WTC11 (cell line): ENCODE results near the gene ZMYM1. TPM values are rescaled to one million over a fixed set of nuclear protein-coding genes. Genes with fewer than 3 reads are reported as not detected.
"Not testable (repeated sequence)": the region's sequence is repeated elsewhere in the genome, so short reads cannot be mapped to it uniquely, and the experiment has no call there.

Experiments
- ATAC-seq: fragments of 200-7000 bp; cut with Tn5 transposase; 2 replicates; pipeline ENCODE4 v1.10.0; 2021; ENCODE audit warnings: mild to moderate bottlenecking, moderate library complexity
- CTCF ChIA-PET: fragments of 300-600 bp; sonication (Branson Sonifier 250); formaldehyde crosslinking; loops from one replicate; lab custom pipeline; 2021; ENCODE audit warnings: antibody characterized with exemption; lab: Charles Lee
- POLR2A ChIA-PET: fragments of 350-600 bp; sonication (Branson Sonifier 250); formaldehyde crosslinking; loops from one replicate; lab custom pipeline; 2021; ENCODE audit warnings: antibody characterized with exemption; lab: Charles Lee
- DNase-seq: peaks from one replicate; pipeline ENCODE4 v3.0.0; 2021; ENCODE audit warnings: low spot score
- H3K27ac Mint-ChIP-seq: 2 replicates; pipeline ENCODE4 v1.8.0; 2021; ENCODE audit warnings: mixed read lengths
- H3K27me3 Mint-ChIP-seq: 2 replicates; pipeline ENCODE4 v1.8.0; 2021; ENCODE audit warnings: low read depth, mild to moderate bottlenecking, moderate library complexity, mixed read lengths
- H3K36me3 Mint-ChIP-seq: 2 replicates; pipeline ENCODE4 v1.8.0; 2021; ENCODE audit warnings: mixed read lengths
- H3K4me1 Mint-ChIP-seq: 2 replicates; pipeline ENCODE4 v1.8.0; 2022; ENCODE audit warnings: mixed read lengths
- H3K4me3 Mint-ChIP-seq: 2 replicates; pipeline ENCODE4 v1.8.0; 2021; ENCODE audit warnings: mild to moderate bottlenecking, moderate library complexity, mixed read lengths
- H3K9me3 Mint-ChIP-seq: 2 replicates; pipeline ENCODE4 v1.8.0; 2021; ENCODE audit warnings: mixed read lengths
- FOXJ3 ChIP-seq: sonication (generic); formaldehyde crosslinking; IDR thresholded peaks from 2 replicates; pipeline ENCODE4 v1.9.0; 2021; ENCODE audit warnings: missing genetic modification reagents, mild to moderate bottlenecking, borderline replicate concordance
- FOXP4 ChIP-seq: sonication (generic); formaldehyde crosslinking; IDR thresholded peaks from 2 replicates; pipeline ENCODE4 v1.8.0; 2022; ENCODE audit warnings: mild to moderate bottlenecking, missing genetic modification reagents
- GABPB1 ChIP-seq: sonication (generic); formaldehyde crosslinking; IDR thresholded peaks from 2 replicates; pipeline ENCODE4 v1.8.1; 2023; ENCODE audit warnings: mild to moderate bottlenecking, missing genetic modification reagents
- NR1H2 ChIP-seq: sonication (generic); formaldehyde crosslinking; IDR thresholded peaks from 2 replicates; pipeline ENCODE4 v1.9.0; 2021; ENCODE audit warnings: mild to moderate bottlenecking, moderate library complexity, missing genetic modification reagents
- OVOL2 ChIP-seq: fragments of 250-450 bp; sonication (Bioruptor Pico); IDR thresholded peaks from 2 replicates; pipeline ENCODE4 v1.9.0; 2021; ENCODE audit warnings: mild to moderate bottlenecking, borderline replicate concordance
- SOX15 ChIP-seq: fragments of 250-450 bp; sonication (Bioruptor Pico); IDR thresholded peaks from 2 replicates; pipeline ENCODE4 v1.9.0; 2021; ENCODE audit warnings: mild to moderate bottlenecking
- SP1 ChIP-seq: sonication (generic); formaldehyde crosslinking; conservative IDR thresholded peaks from 2 replicates; pipeline ENCODE4 v1.8.1; 2022; ENCODE audit warnings: missing genetic modification reagents
- ZBTB21 ChIP-seq: sonication (generic); formaldehyde crosslinking; IDR thresholded peaks from 2 replicates; pipeline ENCODE4 v1.8.1; 2023; ENCODE audit warnings: mild to moderate bottlenecking, missing genetic modification reagents, borderline replicate concordance
- ZBTB43 ChIP-seq: sonication (generic); formaldehyde crosslinking; IDR thresholded peaks from 2 replicates; pipeline ENCODE4 v1.8.1; 2023; ENCODE audit warnings: mild to moderate bottlenecking, missing genetic modification reagents
- ZNF138 ChIP-seq: sonication (generic); formaldehyde crosslinking; conservative IDR thresholded peaks from 2 replicates; pipeline ENCODE4 v1.8.1; 2022; ENCODE audit warnings: mild to moderate bottlenecking, moderate library complexity, missing genetic modification reagents
- ZNF423 ChIP-seq: fragments of 250-450 bp; sonication (Bioruptor Pico); IDR thresholded peaks from 2 replicates; pipeline ENCODE4 v2.1.2; 2022; ENCODE audit warnings: mild to moderate bottlenecking, moderate library complexity
- total RNA-seq: library from RNA; stranded (reverse); gene quantifications from 3 replicates; pipeline ENCODE4 v1.2.3, GENCODE V29; 2021
- TF ChIP-seq, protein P1 (sequence below): fragments of 250-450 bp; sonication (Bioruptor Pico); IDR thresholded peaks from 2 replicates; pipeline ENCODE4 v1.9.0; 2021; ENCODE audit warnings: mild to moderate bottlenecking
- TF ChIP-seq, protein P2 (sequence below): sonication (generic); formaldehyde crosslinking; IDR thresholded peaks from 2 replicates; pipeline ENCODE4 v1.8.1; 2022; ENCODE audit warnings: mild to moderate bottlenecking, moderate library complexity, missing genetic modification reagents
- TF ChIP-seq, protein P3 (sequence below): sonication (generic); formaldehyde crosslinking; IDR thresholded peaks from 2 replicates; pipeline ENCODE4 v1.8.1; 2023; ENCODE audit warnings: mild to moderate bottlenecking, missing genetic modification reagents, borderline replicate concordance
- TF ChIP-seq, protein P4 (sequence below): fragments of 200-600 bp; IDR thresholded peaks from 2 replicates; pipeline ENCODE4 v1.8.0; 2022; ENCODE audit warnings: antibody characterized with exemption

ZMYM1 gene
- total RNA-seq, 1 experiment from 2014 or later: 38.5 TPM

DNA sequence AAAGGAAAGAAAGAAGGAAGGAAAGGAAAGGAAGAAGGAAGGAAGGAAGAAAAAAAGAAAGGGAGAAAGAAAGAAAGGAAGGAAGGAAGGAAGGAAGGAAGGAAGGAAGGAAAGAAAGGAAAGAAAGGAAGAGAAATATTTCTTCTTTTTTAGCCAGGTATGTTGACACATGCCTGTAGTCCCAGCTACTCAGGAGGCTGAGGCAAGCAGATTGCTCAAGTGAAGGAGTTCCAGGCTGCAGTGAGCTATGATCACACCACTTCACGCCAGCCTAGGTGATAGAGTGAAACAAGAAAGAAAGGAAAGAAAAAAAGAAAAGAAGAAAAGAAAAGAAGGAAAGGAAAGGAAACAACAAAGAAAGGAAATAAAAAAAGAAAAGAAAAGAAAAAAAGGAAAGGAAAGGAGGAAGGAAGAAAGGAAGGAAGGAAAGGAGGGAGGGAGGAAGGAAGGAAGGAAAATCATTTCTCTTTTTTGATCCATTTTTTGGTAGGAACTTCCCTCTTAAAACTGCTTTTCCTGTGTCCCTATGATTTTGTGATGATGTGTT lies 5.8 kb upstream of the ZMYM1 start:
- ChIA-PET CTCF (interaction anchor here (0.7 to 1.1 kb wide), 2 partner anchors 221 to 766 kb away, joined by 5 to 9 read pairs; no protein-coding TSS in a partner anchor), POLR2A (no interaction called here)
- H3K4me3 Mint-ChIP-seq: no peak overlapping the region
- no peak for TF ChIP-seq SOX15
- H3K36me3 Mint-ChIP-seq: no peaks in the 10 kb centered on the region
- DNase-seq: no peak
- H3K4me1 Mint-ChIP-seq: peaks cover 10% of the 10 kb centered on the region
- H3K27ac Mint-ChIP-seq: no peak overlapping the region
- peaks cover 8% of the 10 kb centered on the region for H3K9me3 Mint-ChIP-seq
- ATAC-seq: no peak
- H3K27me3 Mint-ChIP-seq: peaks cover 10% of the 10 kb centered on the region

DNA sequence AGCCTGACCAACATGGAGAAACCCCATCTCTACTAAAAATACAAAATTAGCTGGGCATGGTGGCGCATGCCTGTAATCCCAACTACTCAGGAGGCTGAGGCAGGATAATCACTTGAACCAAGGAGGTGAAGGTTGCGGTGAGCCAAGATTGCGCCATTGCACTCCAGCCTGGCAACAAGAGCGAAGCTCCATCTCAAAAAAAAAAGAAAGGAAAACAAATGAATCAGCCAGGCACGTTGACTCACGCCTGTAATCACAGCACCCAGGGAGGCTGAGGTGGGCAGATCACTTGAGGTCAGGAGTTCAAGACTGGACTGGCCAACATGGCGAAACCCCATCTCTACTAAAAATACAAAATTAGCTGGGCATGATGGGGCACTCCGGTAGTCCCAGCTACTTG lies 2.8 kb upstream of the ZMYM1 start:
- H3K4me3 Mint-ChIP-seq, H3K36me3 Mint-ChIP-seq, ATAC-seq, CTCF ChIA-PET, H3K27me3 Mint-ChIP-seq, DNase-seq, H3K27ac Mint-ChIP-seq, POLR2A ChIA-PET, H3K9me3 Mint-ChIP-seq: not testable (repeated sequence)
- peaks cover 27% of the 10 kb centered on the region for H3K4me1 Mint-ChIP-seq

DNA sequence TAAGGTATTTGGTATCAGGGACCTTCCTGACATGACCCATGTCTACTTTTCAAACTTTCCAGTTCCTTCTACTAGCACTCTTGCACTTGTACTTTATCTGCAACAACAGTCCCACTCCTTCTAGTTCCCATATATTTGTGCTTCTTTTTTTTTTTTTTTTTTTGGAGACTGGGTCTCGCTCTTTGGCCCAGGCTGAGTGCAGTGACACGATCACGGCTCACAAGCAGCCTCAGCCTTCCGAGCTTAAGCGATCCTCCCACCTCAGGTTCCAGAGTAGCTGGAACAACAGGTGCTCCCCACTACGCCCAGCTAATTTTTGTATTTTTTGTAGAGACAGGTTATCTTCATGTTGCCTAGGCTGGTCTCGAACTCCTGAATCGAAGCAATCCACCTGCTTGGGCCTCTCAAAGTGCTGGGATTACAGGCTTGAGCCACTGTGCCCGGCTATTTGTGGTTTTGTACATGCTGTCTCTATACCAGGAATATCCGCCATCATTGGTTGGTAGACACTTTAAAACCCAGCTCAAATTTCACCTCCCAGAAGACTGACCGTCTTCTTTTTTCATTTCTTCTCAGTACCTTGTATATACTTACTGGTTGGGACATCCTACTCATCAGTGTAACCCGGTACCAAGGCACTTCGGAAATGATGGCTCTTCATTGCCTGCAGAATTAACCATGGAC lies 1.1 kb downstream of the ZMYM1 start:
- no peak for DNase-seq
- no peak for TF ChIP-seq ZNF423 (CRISPR knock-in tag)
- no peak for TF ChIP-seq ZBTB43 (CRISPR knock-in tag)
- no peak for TF ChIP-seq SP1 (CRISPR knock-in tag)
- TF ChIP-seq ZNF138: no peak
- TF ChIP-seq FOXP4: no peak
- TF ChIP-seq, protein P1, sequence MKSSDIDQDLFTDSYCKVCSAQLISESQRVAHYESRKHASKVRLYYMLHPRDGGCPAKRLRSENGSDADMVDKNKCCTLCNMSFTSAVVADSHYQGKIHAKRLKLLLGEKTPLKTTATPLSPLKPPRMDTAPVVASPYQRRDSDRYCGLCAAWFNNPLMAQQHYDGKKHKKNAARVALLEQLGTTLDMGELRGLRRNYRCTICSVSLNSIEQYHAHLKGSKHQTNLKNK (CRISPR knock-in tag): no peak
- TF ChIP-seq, protein P2, sequence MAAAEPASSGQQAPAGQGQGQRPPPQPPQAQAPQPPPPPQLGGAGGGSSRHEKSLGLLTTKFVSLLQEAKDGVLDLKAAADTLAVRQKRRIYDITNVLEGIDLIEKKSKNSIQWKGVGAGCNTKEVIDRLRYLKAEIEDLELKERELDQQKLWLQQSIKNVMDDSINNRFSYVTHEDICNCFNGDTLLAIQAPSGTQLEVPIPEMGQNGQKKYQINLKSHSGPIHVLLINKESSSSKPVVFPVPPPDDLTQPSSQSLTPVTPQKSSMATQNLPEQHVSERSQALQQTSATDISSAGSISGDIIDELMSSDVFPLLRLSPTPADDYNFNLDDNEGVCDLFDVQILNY (CRISPR knock-in tag): no peak
- TF ChIP-seq GABPB1 (CRISPR knock-in tag): no peak
- Mint-ChIP-seq H3K27ac (peak overlapping the region; percentile 99), H3K36me3 (peaks cover 12% of the 10 kb centered on the region), H3K27me3 (no peaks in the 10 kb centered on the region; the same call in 1 of the 2 replicates), H3K4me3 (peak overlapping the region; percentile 98), H3K4me1 (peaks cover 40% of the 10 kb centered on the region), H3K9me3 (no peaks in the 10 kb centered on the region)
- no peak for ATAC-seq
- POLR2A ChIA-PET: no interaction called here
- CTCF ChIA-PET: no interaction called here

DNA sequence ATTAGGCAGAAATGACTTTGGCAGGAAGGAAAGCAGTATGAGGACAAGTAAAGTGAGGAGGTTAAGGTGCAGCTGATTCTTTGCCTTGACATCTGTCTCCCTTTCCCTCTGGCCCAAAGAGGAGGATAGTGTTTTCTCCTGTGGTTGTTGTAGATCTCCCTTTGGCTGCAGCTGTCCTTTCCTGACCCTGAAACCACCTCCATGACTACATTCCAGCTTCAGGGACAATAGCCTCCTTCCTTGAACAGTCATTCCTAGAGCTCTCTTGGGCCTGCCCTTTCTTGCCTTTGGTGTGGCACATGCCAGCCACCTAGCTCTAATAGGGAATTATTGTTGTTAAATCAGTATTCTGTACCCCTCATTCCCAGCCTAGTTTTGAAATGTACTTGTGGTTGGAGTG lies 6.2 kb downstream of the ZMYM1 start:
- H3K9me3 Mint-ChIP-seq: no peaks in the 10 kb centered on the region
- no peaks in the 10 kb centered on the region for H3K27me3 Mint-ChIP-seq
- peak overlapping the region; percentile 30 for H3K27ac Mint-ChIP-seq
- no peak for ATAC-seq
- H3K36me3 Mint-ChIP-seq: peaks cover 12% of the 10 kb centered on the region
- ChIA-PET POLR2A (interaction anchor here (0.5 kb wide), 1 partner anchor 10 kb away, joined by 3 read pairs; no protein-coding TSS in a partner anchor), CTCF (interaction anchor here (0.9 kb wide), 1 partner anchor 100 kb away, joined by 4 read pairs; the partner anchor contains the start of gene TMEM35B)
- peaks cover 24% of the 10 kb centered on the region for H3K4me1 Mint-ChIP-seq
- DNase-seq: no peak
- no peak overlapping the region for H3K4me3 Mint-ChIP-seq
- TF ChIP-seq OVOL2 (CRISPR knock-in tag): no peak
- TF ChIP-seq, protein P3, sequence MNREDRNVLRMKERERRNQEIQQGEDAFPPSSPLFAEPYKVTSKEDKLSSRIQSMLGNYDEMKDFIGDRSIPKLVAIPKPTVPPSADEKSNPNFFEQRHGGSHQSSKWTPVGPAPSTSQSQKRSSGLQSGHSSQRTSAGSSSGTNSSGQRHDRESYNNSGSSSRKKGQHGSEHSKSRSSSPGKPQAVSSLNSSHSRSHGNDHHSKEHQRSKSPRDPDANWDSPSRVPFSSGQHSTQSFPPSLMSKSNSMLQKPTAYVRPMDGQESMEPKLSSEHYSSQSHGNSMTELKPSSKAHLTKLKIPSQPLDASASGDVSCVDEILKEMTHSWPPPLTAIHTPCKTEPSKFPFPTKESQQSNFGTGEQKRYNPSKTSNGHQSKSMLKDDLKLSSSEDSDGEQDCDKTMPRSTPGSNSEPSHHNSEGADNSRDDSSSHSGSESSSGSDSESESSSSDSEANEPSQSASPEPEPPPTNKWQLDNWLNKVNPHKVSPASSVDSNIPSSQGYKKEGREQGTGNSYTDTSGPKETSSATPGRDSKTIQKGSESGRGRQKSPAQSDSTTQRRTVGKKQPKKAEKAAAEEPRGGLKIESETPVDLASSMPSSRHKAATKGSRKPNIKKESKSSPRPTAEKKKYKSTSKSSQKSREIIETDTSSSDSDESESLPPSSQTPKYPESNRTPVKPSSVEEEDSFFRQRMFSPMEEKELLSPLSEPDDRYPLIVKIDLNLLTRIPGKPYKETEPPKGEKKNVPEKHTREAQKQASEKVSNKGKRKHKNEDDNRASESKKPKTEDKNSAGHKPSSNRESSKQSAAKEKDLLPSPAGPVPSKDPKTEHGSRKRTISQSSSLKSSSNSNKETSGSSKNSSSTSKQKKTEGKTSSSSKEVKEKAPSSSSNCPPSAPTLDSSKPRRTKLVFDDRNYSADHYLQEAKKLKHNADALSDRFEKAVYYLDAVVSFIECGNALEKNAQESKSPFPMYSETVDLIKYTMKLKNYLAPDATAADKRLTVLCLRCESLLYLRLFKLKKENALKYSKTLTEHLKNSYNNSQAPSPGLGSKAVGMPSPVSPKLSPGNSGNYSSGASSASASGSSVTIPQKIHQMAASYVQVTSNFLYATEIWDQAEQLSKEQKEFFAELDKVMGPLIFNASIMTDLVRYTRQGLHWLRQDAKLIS (CRISPR knock-in tag): no peak
- no peak for TF ChIP-seq FOXJ3 (CRISPR knock-in tag)
- no peak for TF ChIP-seq ZNF138
- TF ChIP-seq ZBTB21: no peak
- TF ChIP-seq, protein P1 (CRISPR knock-in tag): no peak
- TF ChIP-seq NR1H2 (CRISPR knock-in tag): no peak
- TF ChIP-seq, protein P4, sequence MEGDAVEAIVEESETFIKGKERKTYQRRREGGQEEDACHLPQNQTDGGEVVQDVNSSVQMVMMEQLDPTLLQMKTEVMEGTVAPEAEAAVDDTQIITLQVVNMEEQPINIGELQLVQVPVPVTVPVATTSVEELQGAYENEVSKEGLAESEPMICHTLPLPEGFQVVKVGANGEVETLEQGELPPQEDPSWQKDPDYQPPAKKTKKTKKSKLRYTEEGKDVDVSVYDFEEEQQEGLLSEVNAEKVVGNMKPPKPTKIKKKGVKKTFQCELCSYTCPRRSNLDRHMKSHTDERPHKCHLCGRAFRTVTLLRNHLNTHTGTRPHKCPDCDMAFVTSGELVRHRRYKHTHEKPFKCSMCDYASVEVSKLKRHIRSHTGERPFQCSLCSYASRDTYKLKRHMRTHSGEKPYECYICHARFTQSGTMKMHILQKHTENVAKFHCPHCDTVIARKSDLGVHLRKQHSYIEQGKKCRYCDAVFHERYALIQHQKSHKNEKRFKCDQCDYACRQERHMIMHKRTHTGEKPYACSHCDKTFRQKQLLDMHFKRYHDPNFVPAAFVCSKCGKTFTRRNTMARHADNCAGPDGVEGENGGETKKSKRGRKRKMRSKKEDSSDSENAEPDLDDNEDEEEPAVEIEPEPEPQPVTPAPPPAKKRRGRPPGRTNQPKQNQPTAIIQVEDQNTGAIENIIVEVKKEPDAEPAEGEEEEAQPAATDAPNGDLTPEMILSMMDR: no peak
